ENCODE data around the gene MT1E.

GRCh38 chr16:56645311-56645710 lies 19.7 kb downstream of the MT1E start:
- no peak for TF ChIP-seq SP3 (tag by site-specific recombination; IDR thresholded peaks at IDR 0.05)
- no peak for TF ChIP-seq CTCF (tag by site-specific recombination; IDR thresholded peaks at IDR 0.05)
- TF ChIP-seq ZNF292 (tag by site-specific recombination; IDR thresholded peaks at IDR 0.05; ENCODE audit: borderline replicate concordance, low read depth): no peak
- no peak for TF ChIP-seq ZNF274 (IDR thresholded peaks at IDR 0.05; ENCODE audit: low read length)
- no peak for TF ChIP-seq ZNF274 (tag by site-specific recombination; IDR thresholded peaks at IDR 0.05; ENCODE audit: borderline replicate concordance)

All from HEK293 (cell line).